Measurements from ENCODE around the gene FGF21.
"Not testable (repeated sequence)": the region's sequence is repeated elsewhere in the genome, so short reads cannot be mapped to it uniquely, and the experiment has no call there.

FGF21 gene

GRCh38 chr19:48757089-48757675 lies 1.9 kb downstream of the FGF21 start:
- no peak for TF ChIP-seq CTCF (IDR thresholded peaks at IDR 0.05; ENCODE audit: low read depth, low read length)
- no peak for TF ChIP-seq EZH2phosphoT487 (IDR thresholded peaks at IDR 0.05; ENCODE audit: low read depth)
- no peak overlapping the region for H3K4me3 ChIP-seq (ENCODE audit: low read length)

GRCh38 chr19:48757741-48758144 lies 2.4 kb downstream of the FGF21 start:
- Histone ChIP-seq H3K4me1 (ENCODE audit: low read length) (peaks cover 8% of the 10 kb centered on the region; the same call in 1 of the 2 replicates), H3K9ac (ENCODE audit: low read length) (no peak overlapping the region), H3K4me2 (ENCODE audit: low read length) (no peak overlapping the region), H3K9me3 (ENCODE audit: insufficient read depth, low read length) (no peaks in the 10 kb centered on the region), H2AFZ (ENCODE audit: low read depth, low read length) (no peak overlapping the region), H3K79me2 (ENCODE audit: low read length) (no peaks in the 10 kb centered on the region), H3K4me3 (ENCODE audit: low read length) (no peak overlapping the region), H3K27me3 (ENCODE audit: low read depth, low read length) (peaks cover 9% of the 10 kb centered on the region), H3K36me3 (replicated peaks; ENCODE audit: low read depth, low read length) (no peaks in the 10 kb centered on the region), H4K20me1 (ENCODE audit: insufficient read depth, low read length) (no peaks in the 10 kb centered on the region), H3K27ac (ENCODE audit: low read length) (no peak overlapping the region)
- no peak for TF ChIP-seq EZH2phosphoT487 (IDR thresholded peaks at IDR 0.05; ENCODE audit: low read depth)
- no peak for TF ChIP-seq CTCF (IDR thresholded peaks at IDR 0.05; ENCODE audit: low read depth, low read length)

More at GRCh38 chr19:48757089-48757675, 1.9 kb downstream of the FGF21 start:
- no peaks in the 10 kb centered on the region for H3K9me3 ChIP-seq (ENCODE audit: insufficient read depth, low read length)
- H3K4me2 ChIP-seq (ENCODE audit: low read length), result no peak overlapping the region
- no peaks in the 10 kb centered on the region for H4K20me1 ChIP-seq (ENCODE audit: insufficient read depth, low read length)
- H3K36me3 ChIP-seq (replicated peaks; ENCODE audit: low read depth, low read length), result no peaks in the 10 kb centered on the region
- H3K9ac ChIP-seq (ENCODE audit: low read length), result no peak overlapping the region
- no peaks in the 10 kb centered on the region for H3K79me2 ChIP-seq (ENCODE audit: low read length)
- no peak overlapping the region for H2AFZ ChIP-seq (ENCODE audit: low read depth, low read length)
- H3K4me1 ChIP-seq (ENCODE audit: low read length), result peaks cover 8% of the 10 kb centered on the region; the same call in 1 of the 2 replicates
- no peak overlapping the region for H3K27ac ChIP-seq (ENCODE audit: low read length)
- H3K27me3 ChIP-seq (ENCODE audit: low read depth, low read length), result peaks cover 6% of the 10 kb centered on the region

- Histone ChIP-seq H3K4me1 (ENCODE audit: low read length) (peaks cover 5% of the 10 kb centered on the region; the same call in 1 of the 2 replicates), H3K9me3 (ENCODE audit: insufficient read depth, low read length) (no peaks in the 10 kb centered on the region), H3K27me3 (ENCODE audit: low read depth, low read length) (peaks cover 12% of the 10 kb centered on the region), H2AFZ (ENCODE audit: low read depth, low read length) (peak overlapping the region; percentile 77), H3K4me2 (ENCODE audit: low read length) (peak overlapping the region; percentile 16), H3K36me3 (replicated peaks; ENCODE audit: low read depth, low read length) (no peaks in the 10 kb centered on the region), H3K27ac (ENCODE audit: low read length) (no peak overlapping the region), H3K9ac (ENCODE audit: low read length) (no peak overlapping the region), H3K79me2 (ENCODE audit: low read length) (no peaks in the 10 kb centered on the region), H3K4me3 (ENCODE audit: low read length) (no peak overlapping the region), H4K20me1 (ENCODE audit: insufficient read depth, low read length) (no peaks in the 10 kb centered on the region)
- TF ChIP-seq EZH2phosphoT487 (IDR thresholded peaks at IDR 0.05; ENCODE audit: low read depth) (no peak), CTCF (IDR thresholded peaks at IDR 0.05; ENCODE audit: low read depth, low read length) (no peak)
Measured at GRCh38 chr19:48760504-48761205, 5.3 kb downstream of the FGF21 start.

GRCh38 chr19:48765816-48766215 lies 10.5 kb downstream of the FGF21 start:
- not testable (repeated sequence) for H4K20me1 ChIP-seq (ENCODE audit: insufficient read depth, low read length); H3K36me3 ChIP-seq (replicated peaks; ENCODE audit: low read depth, low read length); H3K9ac ChIP-seq (ENCODE audit: low read length); H3K4me2 ChIP-seq (ENCODE audit: low read length); H3K9me3 ChIP-seq (ENCODE audit: insufficient read depth, low read length); H3K27ac ChIP-seq (ENCODE audit: low read length); H3K4me1 ChIP-seq (ENCODE audit: low read length); H3K79me2 ChIP-seq (ENCODE audit: low read length); H2AFZ ChIP-seq (ENCODE audit: low read depth, low read length); H3K4me3 ChIP-seq (ENCODE audit: low read length)
- H3K27me3 ChIP-seq (ENCODE audit: low read depth, low read length), result peaks cover 19% of the 10 kb centered on the region

GRCh38 chr19:48768171-48768753 lies 12.9 kb downstream of the FGF21 start:
- H3K9ac ChIP-seq (ENCODE audit: low read length); H3K9me3 ChIP-seq (ENCODE audit: insufficient read depth, low read length); H3K27ac ChIP-seq (ENCODE audit: low read length); H3K4me1 ChIP-seq (ENCODE audit: low read length); H2AFZ ChIP-seq (ENCODE audit: low read depth, low read length); H3K4me3 ChIP-seq (ENCODE audit: low read length); H3K4me2 ChIP-seq (ENCODE audit: low read length); H3K36me3 ChIP-seq (replicated peaks; ENCODE audit: low read depth, low read length); H3K79me2 ChIP-seq (ENCODE audit: low read length); H4K20me1 ChIP-seq (ENCODE audit: insufficient read depth, low read length): not testable (repeated sequence)
- peaks cover 21% of the 10 kb centered on the region for H3K27me3 ChIP-seq (ENCODE audit: low read depth, low read length)
